NCI-H2171 (cell line): ENCODE measurements around the gene LYRM4.

Source experiments
- DNase-seq: peaks from one replicate; lab custom pipeline; 2025; lab: John Stamatoyannopoulos, UW

The LYRM4 gene

DNA sequence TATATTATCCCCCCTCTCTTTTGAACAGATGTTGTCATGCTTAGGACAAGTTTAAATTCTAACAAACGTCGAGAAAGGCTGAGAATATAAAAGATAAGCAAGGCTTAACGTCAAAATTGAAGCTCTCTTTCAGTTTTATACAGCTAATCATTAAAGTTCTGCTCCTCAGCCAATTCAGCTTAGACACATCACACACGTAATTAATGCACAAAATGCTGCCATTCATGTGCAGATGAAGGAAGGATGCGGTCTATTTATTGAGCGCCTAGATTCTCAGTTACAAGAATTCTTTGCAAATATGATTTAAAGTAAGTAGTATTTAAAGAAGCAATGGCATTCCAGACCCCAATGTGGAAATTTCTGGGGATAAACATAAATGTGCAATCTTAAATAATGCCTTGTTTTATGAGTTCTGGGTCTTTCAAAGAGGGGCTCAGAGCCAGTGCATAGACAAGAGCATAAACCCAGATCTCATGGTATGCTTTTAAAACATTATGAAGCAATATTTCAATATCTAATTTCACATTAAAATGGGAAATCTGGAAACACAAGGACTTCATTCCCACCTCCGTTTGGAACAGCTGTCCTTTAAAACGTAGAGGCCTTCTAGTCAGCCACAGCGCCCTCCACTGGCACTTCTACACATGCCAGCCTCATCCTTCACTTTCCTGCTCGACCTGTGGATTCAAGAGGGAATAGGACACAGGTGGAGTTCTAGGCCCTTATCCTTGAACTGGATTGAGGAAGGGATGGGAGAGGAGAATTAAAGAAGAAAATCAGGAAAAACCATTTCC lies 85.8 kb downstream of the LYRM4 start:
- no peak for DNase-seq

DNA sequence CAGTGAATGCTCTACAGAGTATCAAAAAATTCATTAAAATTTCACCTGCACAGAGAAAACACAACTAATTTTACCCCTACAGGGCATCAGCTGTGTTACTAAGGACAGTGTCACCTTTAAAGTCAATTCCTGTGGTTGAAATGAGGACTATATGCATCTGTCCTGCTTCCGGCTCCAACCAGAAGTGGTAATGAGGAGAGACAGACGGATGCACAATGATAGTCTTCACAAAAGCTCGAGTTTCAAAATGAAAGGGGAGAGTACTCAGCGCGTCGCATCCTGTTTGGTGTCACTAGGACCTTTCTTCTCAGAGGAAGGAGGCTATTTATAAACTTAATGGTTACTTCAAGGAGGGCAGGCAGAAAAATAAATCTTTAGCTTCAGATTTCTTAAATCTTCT lies 86.5 kb downstream of the LYRM4 start:
- no peak for DNase-seq

DNA sequence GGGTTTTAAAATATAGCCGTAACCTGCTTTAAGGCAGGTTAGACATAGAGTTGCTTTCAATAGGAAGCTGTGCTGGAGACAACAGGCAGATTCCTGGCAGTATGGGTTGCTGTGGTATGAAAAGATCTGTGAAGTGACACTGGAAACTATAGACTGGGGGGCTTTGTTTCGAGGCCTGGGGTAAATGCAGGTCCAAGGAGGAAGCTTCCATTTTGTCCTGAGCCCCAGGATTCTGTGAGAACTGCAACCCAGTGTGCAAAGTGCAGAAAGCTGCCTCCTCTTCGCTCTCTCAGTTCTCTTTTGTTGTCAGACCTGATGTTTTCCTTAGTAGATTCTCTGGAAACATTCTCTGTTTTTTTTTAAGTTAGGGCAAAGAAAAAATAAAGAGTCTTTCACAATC lies 86.9 kb downstream of the LYRM4 start:
- DNase-seq, result no peak

GRCh38 chr6:5172897-5173474 lies 87.8 kb downstream of the LYRM4 start:
- peak; percentile 36 for DNase-seq

DNA sequence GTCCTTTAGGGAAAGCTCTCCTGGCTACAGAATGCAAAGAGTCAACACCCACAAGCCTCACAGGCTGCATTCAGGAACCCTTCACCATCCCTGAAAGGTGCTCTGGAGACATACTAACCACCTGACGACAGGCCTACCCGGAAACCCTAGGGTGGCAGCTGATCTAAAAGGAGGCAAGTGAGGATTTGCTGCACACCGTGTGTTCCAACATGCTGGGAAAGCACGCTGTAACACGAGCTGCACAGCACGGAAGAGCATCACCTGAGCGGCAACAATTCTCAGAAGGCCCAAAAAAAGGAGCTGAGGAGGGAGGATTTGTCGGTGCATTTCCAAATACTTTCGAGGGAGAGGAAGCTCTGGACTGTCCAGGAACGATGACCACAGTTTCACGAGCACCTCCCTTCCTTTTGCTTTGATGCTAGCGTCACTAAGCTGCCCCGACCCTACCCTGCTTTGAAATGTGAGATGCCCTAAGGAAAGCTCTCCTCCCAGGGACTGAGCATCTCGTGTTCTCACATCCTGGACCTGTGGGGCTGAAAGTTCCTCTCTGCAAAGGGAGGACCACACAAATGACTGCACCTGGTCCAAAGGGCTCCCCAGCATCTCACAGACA lies 88.6 kb downstream of the LYRM4 start:
- DNase-seq, result peak; percentile 60

GRCh38 chr6:5167501-5167900 lies 93.2 kb downstream of the LYRM4 start:
- no peak for DNase-seq

DNA sequence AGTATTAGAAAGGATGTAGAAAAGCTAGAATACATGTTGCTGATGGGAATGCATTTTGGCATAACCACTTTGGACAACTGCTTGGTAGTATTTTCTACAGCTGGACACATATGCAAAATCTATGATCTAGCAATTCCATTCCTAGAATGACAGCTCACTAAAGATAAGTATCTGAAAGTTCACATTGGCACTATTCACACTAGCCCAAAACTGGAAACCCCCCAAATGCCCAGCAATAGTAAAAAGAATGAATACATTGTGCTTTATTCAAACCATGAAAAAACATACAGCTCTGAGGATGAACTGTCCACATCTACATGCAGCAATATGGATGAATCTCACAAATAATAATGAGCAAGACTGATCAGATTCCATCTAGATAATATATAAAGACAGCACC lies 96.7 kb downstream of the LYRM4 start:
- no peak for DNase-seq

GRCh38 chr6:5163247-5163646 lies 97.5 kb downstream of the LYRM4 start:
- DNase-seq, result peak; percentile 36

DNA sequence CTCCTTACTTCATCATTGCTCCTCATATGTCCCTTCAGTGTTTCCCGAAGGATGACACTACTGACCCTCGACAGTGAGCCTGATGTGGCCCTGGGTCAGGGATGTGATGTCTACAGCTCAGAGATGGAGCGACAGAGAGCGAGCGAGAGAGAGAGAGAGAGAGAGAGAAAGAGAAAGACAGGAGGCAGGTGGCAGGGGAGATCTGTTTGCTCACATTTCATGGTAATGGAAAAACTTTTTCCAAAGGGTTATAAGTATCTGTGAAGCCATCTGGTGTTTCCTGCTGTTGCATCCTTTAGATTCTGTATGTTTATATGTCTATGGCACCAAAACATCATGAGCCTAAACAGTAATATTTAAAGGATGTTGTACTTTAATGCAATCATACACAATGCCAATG lies 98.4 kb downstream of the LYRM4 start:
- peak; percentile 41 for DNase-seq

- DNase-seq, result no peak
Measured at GRCh38 chr6:5160206-5160605, 100.5 kb downstream of the LYRM4 start.

DNA sequence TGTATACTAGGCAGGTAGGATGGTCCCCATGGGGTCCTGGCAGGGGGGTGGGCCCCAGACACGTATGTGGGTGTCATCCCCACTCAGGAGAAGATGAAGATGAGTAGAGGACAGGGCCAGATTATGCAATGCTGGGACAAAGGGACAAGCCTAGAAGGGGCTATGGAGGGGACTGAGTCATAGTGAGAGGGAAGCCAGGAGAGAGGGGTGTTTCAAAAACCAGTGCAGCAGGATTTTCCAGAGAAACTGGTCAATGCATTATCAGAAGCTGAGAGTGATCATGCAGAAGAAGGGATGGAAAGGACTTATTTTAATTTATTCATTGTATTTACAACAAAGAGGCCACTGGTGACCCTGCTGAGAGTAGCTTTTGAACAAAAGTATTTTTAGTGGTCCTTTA lies 101.6 kb downstream of the LYRM4 start:
- no peak for DNase-seq

DNA sequence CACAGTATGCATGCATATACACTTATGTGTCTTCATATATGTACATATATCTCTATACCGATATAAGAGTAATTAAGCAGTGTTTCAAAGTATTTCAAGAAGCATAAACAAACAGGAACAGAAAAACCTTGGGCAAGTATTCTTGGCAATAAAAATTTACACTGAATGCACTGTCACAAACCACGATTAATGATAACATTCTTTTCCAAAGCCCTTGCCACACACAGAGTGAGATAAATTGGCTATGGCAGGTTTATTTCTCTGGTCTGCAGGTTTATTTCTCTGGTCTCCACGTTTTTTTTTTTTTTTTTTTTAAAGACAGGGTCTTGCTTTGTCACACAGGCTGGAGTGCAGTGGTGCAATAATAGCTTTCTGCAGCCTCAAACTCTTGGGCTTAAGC lies 102.6 kb downstream of the LYRM4 start:
- no peak for DNase-seq

GRCh38 chr6:5157621-5158138 lies 103.1 kb downstream of the LYRM4 start:
- no peak for DNase-seq

- no peak for DNase-seq
Measured at GRCh38 chr6:5156627-5157026, 104.1 kb downstream of the LYRM4 start.

GRCh38 chr6:5155906-5156305 lies 104.8 kb downstream of the LYRM4 start:
- DNase-seq, result no peak

DNA sequence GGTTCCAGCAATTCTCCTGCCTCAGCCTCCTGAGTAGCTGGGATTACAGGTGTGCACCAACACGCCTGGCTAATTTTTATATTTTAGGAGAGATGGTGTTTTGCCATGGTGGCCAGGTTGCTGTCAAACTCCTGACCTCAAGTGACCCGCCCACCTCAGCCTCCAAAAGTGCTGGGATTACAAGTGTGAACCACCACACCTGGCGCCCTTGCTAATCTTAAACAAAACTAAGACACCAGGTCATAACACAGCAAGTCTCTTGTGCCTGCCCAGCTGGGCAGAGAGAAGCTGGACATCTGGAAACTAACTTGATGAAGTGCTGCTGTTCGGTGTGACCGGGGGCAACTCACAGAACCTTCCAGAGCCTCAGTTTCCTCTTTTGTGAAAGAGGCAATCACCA lies 107.6 kb downstream of the LYRM4 start:
- no peak for DNase-seq

GRCh38 chr6:5152460-5152859 lies 108.3 kb downstream of the LYRM4 start:
- DNase-seq, result no peak

DNA sequence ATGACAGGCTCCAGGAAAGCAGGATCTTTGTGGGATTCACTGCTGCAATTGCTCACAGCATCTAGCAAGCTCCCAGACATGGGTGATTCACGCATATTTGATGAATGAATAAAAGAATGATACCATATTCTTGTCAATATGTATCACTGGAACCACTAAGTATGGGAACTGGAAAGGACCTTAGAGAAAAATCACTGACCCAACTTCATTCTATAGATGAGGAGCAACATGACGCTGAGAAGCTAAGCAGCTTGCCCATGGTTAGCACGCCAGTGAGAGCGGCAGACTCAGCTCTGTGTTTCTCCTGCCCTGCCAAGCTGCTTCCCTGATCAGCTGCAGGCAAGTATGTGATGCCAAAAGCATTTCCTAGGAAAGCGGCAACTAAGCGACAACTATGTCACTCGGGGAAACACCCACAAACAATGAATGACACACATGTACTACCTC lies 108.8 kb downstream of the LYRM4 start:
- no peak for DNase-seq

DNA sequence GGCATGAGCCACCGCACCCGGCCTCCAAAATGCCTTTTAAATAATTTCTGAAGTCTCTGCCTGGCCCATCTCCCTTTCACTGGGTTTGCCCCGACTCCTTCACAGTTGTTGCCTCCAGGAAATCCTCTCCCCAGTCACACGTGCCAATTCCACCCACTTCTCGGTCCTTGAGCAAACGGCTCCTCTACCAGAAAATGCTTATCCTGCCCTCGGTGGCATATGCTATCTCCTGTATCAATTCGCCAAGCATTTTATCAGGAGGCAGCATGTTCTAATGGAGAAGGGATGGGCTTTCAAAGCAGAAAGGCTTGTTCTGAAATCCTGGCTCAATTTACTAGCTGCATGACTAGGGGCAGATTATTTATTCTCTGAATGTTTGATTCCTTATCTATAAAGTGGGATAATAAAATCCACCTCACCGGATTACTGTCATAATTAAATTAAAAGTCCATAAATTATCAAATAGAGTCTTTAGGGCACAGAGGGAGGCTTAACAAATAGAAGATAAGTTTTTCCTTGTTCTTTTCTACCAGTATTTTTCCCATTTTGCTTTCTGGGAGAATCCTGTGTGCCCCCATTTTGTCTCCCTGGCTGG lies 109.3 kb downstream of the LYRM4 start:
- no peak for DNase-seq

DNA sequence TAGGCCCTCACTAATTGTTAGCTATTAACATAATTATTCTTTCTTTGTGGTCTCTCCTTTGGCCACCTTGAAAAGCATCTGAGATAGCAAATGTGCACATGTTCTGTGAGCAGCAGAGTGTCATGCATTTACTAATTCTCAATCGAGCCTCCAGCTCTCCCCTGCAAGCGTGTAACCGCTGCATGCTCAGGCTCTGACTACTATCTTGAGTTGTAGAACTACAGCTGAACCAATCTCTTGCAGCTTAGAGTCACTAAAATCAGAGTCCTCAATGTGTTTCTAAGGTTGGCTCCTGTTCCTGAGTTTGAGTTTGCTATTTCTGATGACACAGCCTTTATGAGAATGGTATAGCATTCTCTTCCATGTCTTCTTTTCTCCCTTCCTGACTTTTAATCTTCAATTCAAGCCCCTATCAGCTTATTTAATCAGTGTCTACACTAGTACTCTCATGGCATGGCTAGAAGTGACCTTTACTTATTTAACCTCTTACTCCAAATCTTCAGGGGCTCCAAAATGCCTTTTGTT lies 110.1 kb downstream of the LYRM4 start:
- no peak for DNase-seq

DNA sequence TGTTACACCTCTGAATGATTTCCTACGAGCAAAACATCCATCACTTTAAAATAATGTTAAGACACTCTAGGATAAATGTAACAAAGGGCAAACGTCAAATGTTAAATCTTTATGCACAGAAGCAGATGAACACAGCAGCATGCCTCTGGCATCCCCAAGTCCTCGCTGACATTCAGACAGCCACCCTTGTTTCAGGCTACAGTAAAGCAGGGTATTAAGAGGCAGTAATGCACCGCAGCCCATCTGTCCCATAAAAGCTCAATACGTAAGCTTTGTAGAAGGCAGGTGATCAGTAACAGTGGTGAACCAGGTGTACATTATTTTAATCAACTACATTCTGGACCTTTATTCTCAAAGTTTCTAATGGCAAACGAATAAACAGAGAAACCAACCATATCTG lies 110.9 kb downstream of the LYRM4 start:
- no peak for DNase-seq

DNA sequence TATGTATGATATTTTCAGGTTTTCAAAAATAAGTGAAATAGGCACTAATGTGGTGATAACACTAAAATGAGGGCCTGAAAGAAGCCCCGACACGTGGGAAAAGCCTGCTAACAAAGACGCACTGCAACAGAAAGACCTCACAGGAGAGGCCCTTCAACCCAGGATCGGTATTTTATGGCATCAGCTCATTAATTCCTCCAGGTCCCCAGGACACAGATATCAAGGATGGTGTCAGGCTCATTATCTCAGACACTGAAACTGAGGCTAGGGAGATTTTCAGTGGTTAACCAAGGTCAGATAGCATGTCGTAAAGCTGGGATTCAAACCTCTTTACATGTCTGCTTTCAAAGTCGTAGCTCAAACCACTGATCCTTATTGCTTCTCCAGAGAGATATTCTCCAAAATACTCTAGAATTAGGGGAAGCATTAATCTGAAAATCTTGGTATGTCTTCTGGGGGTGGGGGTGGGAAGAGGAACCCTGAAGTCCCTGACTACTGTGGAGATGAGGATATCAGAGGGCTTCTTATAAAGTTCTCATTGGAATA lies 111.5 kb downstream of the LYRM4 start:
- DNase-seq, result no peak
